ENCODE results near the gene DNAJC25.

DNA sequence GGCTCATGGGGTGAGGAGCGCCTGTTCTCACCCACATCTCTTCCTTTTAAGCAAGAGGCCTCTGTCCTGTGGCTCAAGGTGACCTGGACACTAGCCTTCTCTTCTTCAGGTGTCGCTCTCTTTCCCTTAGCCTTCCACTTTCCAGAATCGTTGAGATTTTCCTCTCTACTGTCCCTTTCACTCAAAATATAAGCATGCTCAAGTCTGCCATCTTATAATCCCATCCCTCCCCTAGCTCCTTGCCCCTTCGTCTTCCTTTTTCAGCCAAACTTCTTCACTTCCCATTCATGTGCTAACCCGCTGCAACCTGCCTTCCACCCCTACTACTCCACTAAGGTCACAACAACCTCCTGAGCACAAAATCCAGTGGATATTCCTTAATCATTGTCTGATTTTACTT lies 44.8 kb upstream of the DNAJC25 start:
- no peak for TF ChIP-seq EZH2phosphoT487 (IDR thresholded peaks at IDR 0.05; ENCODE audit: low read length)
- TF ChIP-seq EZH2 (optimal IDR thresholded peaks at IDR 0.05; ENCODE audit: low read depth, low read length), result no peak
- TF ChIP-seq CTCF (IDR thresholded peaks at IDR 0.05; ENCODE audit: low read length), result no peak
